ENCODE data around the gene PLA2G4D. TPM values are rescaled to one million over a fixed set of nuclear protein-coding genes. Genes with fewer than 3 reads are reported as not detected.

PLA2G4D gene
- total and polyA plus RNA-seq, 2 donors (not counting 3 experiments of a cell fraction or from before 2014, with no cell fraction given) = not detected

GRCh38 chr15:42070279-42070975 lies 23.9 kb downstream of the PLA2G4D start:
- Histone ChIP-seq H3K27ac (ENCODE audit: insufficient read depth, low read depth, low read length) (no peak overlapping the region), H3K4me1 (ENCODE audit: control insufficient read depth, extremely low read depth, insufficient read depth, low read length) (no peaks in the 10 kb centered on the region), H3K4me3 (replicated peaks in 1 of 3; ENCODE audit: insufficient read depth in 1 of 3, low read depth in 1 of 3, low read length in 3 of 3) (no peak overlapping the region), H3K9me1 (replicated peaks; ENCODE audit: control insufficient read depth, extremely low read depth, insufficient read depth, low read length) (no peaks in the 10 kb centered on the region), H3K27me3 (ENCODE audit: control insufficient read depth in 2 of 2, insufficient read depth in 2 of 2, low read length in 2 of 2) (no peaks in the 10 kb centered on the region), H3K36me3 (ENCODE audit: control insufficient read depth in 2 of 2, extremely low read depth in 1 of 2, insufficient read depth in 2 of 2, low read length in 2 of 2) (no peaks in the 10 kb centered on the region), H3K9me3 (replicated peaks; ENCODE audit: control insufficient read depth, insufficient read depth, low read length) (no peaks in the 10 kb centered on the region), H4K20me1 (replicated peaks; ENCODE audit: control insufficient read depth, extremely low read depth, insufficient read depth, low read length) (no peaks in the 10 kb centered on the region), H2AFZ (ENCODE audit: low read depth, low read length) (no peak overlapping the region), H3K79me2 (ENCODE audit: control insufficient read depth, insufficient read depth, low read length) (no peaks in the 10 kb centered on the region), H3K4me2 (ENCODE audit: insufficient read depth, low read length) (no peak overlapping the region), H3K9ac (replicated peaks; ENCODE audit: extremely low read depth, insufficient read depth, low read length) (no peak overlapping the region)
- FAIRE-seq = no peak
- intact Hi-C loops (cut with micrococcal nuclease) (loop anchor here (10.0 kb wide), 1 partner anchor 314 kb away; no protein-coding TSS in a partner anchor), dilution Hi-C loops (cut with MboI; ENCODE audit: extremely low pct_ligation_motif_present, low sequenced_read_pairs) (no loop called here)
- TF ChIP-seq MYC (IDR thresholded peaks at IDR 0.05; ENCODE audit: low read depth, low read length) = no peak
- no TSS peak for BruUV-seq (replicated peaks)
- DNase-seq (ENCODE audit: low read depth, low spot score) = no peak
- ChIA-PET CTCF (interaction anchor here (1.1 to 7.9 kb wide), 2 partner anchors 14 to 64 kb away, joined by 3 to 96 read pairs; no protein-coding TSS in a partner anchor), POLR2A (no interaction called here)

DNA sequence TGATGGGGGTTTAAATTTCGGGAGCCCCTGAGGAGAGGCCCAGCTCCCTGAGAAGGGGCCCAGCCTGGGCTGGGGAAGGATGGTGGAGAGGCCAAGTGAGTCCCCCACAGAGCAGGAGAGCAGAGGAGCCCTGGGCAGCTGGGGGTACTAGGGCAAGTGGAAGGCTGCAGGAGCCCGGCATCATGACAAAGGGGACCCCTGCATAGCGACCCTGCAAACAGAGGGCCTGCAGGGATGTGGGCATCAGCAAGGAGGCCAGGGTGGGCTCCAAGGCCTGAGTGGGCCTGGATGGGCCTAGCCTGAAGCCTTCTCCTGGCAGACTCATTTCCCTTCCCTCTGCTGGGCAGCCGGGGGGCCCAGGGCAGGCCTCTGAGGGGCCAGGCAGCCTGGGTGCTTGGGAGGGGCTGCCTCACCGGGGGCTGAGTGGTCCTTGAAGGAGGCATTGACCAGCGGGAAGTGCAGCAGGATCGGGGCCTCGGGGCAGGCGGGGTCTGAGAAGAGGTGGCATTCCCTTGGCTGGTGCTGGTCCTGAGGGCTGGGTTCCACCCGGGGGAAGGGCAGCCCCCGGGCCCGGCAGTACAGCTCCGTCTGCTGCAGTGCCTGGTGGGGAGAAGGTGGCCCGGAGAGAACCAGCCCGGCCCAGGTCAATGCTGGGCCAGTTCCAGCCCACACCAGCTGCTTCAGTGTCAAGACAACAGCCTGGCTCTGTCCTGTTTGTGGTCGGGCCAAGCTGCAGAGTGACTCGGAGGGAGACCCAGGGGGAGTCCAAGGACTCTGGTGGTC lies 24.7 kb downstream of the PLA2G4D start:
- DNase-seq (ENCODE audit: low read depth, low spot score) (no peak), FAIRE-seq (no peak)
- no peaks in the 10 kb centered on the region for H4K20me1 ChIP-seq (replicated peaks; ENCODE audit: control insufficient read depth, extremely low read depth, insufficient read depth, low read length)
- dilution Hi-C loops (cut with MboI; ENCODE audit: extremely low pct_ligation_motif_present, low sequenced_read_pairs) (no loop called here), intact Hi-C loops (cut with micrococcal nuclease) (loop anchor here (5.0 to 10.0 kb wide), 2 partner anchors 315 to 403 kb away; no protein-coding TSS in a partner anchor)
- no TSS peak for BruUV-seq (replicated peaks)
- H3K4me1 ChIP-seq (ENCODE audit: control insufficient read depth, extremely low read depth, insufficient read depth, low read length) = no peaks in the 10 kb centered on the region
- no peak overlapping the region for H3K27ac ChIP-seq (ENCODE audit: insufficient read depth, low read depth, low read length)
- ChIA-PET POLR2A (no interaction called here), CTCF (interaction anchor here (1.1 to 7.9 kb wide), 5 partner anchors 15 to 80 kb away, joined by 3 to 96 read pairs (median 4); no protein-coding TSS in a partner anchor)
- H3K9me3 ChIP-seq (replicated peaks; ENCODE audit: control insufficient read depth, insufficient read depth, low read length) = no peaks in the 10 kb centered on the region
- no peaks in the 10 kb centered on the region for H3K9me1 ChIP-seq (replicated peaks; ENCODE audit: control insufficient read depth, extremely low read depth, insufficient read depth, low read length)
- no peaks in the 10 kb centered on the region for H3K36me3 ChIP-seq (ENCODE audit: control insufficient read depth in 2 of 2, extremely low read depth in 1 of 2, insufficient read depth in 2 of 2, low read length in 2 of 2)
- no peaks in the 10 kb centered on the region for H3K79me2 ChIP-seq (ENCODE audit: control insufficient read depth, insufficient read depth, low read length)
- no peak overlapping the region for H3K9ac ChIP-seq (replicated peaks; ENCODE audit: extremely low read depth, insufficient read depth, low read length)
- TF ChIP-seq FOS (IDR thresholded peaks at IDR 0.05; ENCODE audit: borderline replicate concordance, insufficient read depth, low read length) (no peak), CTCF (IDR thresholded peaks at IDR 0.05; ENCODE audit: extremely low read depth in 1 of 2, insufficient read depth in 1 of 2, low read depth in 1 of 2, low read length in 2 of 2) (no peak), GATA2 (IDR thresholded peaks at IDR 0.05; ENCODE audit: insufficient read depth, insufficient read length, low read depth, low read length) (no peak), JUN (IDR thresholded peaks at IDR 0.05; ENCODE audit: borderline replicate concordance, insufficient read depth, insufficient read length, low read depth) (no peak), MYC (IDR thresholded peaks at IDR 0.05; ENCODE audit: low read depth, low read length) (no peak), EZH2 (IDR thresholded peaks at IDR 0.05; ENCODE audit: borderline replicate concordance, low read depth, low read length, severe bottlenecking) (no peak), POLR2AphosphoS5 (IDR thresholded peaks at IDR 0.05; ENCODE audit: insufficient read depth, low read depth, low read length) (no peak), POLR2A (IDR thresholded peaks at IDR 0.05; ENCODE audit: low read depth, low read length) (no peak)
- TF ChIP-seq, protein P1, sequence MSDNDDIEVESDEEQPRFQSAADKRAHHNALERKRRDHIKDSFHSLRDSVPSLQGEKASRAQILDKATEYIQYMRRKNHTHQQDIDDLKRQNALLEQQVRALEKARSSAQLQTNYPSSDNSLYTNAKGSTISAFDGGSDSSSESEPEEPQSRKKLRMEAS (IDR thresholded peaks at IDR 0.05; ENCODE audit: insufficient read depth, insufficient read length) = no peak
- no peaks in the 10 kb centered on the region for H3K27me3 ChIP-seq (ENCODE audit: control insufficient read depth in 2 of 2, insufficient read depth in 2 of 2, low read length in 2 of 2)
- no peak overlapping the region for H3K4me3 ChIP-seq (replicated peaks in 1 of 3; ENCODE audit: insufficient read depth in 1 of 3, low read depth in 1 of 3, low read length in 3 of 3)
- no peak overlapping the region for H3K4me2 ChIP-seq (ENCODE audit: insufficient read depth, low read length)
- no peak overlapping the region for H2AFZ ChIP-seq (ENCODE audit: low read depth, low read length)
